ENCODE data around the gene RACGAP1.

GRCh38 chr12:49950273-49951251 lies 74.7 kb downstream of the RACGAP1 start, which contains the start of gene AQP2:
- no peak for TF ChIP-seq REST (IDR thresholded peaks at IDR 0.05; ENCODE audit: insufficient read depth in 1 of 2, low read depth in 2 of 2, low read length in 2 of 2)
- no peak for TF ChIP-seq POLR2AphosphoS5 (IDR thresholded peaks at IDR 0.05; ENCODE audit: low read depth, low read length)
- no peak for TF ChIP-seq SIN3A (IDR thresholded peaks at IDR 0.05; ENCODE audit: borderline replicate concordance, insufficient read depth, low read length)

All from PFSK-1 (cell line).